ENCODE data around the gene CLEC2A.
"Not testable (repeated sequence)": the region's sequence is repeated elsewhere in the genome, so short reads cannot be mapped to it uniquely, and the experiment has no call there.

Gene CLEC2A

DNA sequence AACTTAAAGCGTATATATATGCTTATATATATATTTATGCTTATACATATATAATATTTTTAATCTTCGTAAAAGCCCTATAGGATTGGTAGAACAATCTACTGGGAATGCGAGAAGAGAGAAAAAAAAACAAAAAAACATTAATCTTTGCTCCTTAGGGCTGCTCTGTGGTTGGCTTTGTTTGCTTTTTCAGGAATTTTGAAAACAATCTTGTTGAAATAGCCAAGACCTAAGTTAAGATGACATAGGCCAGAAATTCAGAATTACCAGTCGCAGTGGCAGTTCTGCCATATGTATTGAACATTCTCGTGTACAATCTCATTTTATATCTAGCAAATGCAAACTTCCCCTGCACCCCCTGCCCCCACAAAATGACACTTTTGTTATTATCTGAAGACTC is 50.2 kb downstream of the CLEC2A start:
- no peak for DNase-seq

DNA sequence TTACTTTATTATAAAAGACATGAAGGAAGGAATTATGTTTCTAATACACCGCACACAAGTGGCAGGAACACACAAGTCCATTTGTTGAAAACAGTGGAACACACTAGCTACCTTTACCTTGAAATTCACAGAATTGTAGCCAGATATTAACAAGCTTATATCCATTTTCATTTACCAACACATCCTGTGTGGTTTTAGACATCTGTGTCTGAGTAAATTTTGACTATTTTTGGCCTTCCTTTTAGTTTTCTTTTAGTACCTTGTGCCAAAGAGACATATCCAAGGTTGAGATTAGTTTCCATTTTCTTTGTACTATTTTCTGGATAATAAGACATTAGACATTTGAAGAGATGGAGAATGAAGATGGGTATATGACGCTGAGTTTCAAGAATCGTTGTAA is 50.9 kb downstream of the CLEC2A start, which contains the start of gene KLRF2:
KLRF2 (plus strand) TSS at position 244 of the 400 bp plus-strand sequence; CDS start at position 351, 107 bp downstream.
- DNase-seq: no peak

DNA sequence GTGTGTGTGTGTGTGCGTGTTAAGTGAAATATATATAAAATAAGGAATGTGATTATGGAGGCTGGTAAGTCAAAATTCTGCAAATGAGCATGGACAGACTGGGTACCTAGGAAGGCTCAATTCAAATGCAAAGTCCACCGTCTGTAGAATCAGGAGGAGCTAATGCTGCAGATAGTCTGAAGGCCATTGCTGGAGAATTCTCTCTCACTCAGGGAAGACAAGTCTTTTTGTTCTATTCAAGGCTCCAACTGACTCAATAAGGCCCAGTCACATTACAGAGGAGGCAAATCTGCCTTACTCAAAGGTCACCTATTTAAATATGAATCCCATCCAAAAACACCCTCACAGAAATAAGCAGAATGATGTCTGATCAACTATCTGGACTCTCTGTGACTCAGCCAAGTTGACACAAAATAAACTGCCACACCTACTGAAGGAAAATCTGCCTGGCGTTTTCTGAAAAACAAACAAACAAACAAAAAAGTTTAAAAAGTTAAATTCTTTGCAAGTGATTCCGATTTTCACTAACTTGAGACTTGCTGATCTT is 51.6 kb downstream of the CLEC2A start:
- no peak for DNase-seq

DNA sequence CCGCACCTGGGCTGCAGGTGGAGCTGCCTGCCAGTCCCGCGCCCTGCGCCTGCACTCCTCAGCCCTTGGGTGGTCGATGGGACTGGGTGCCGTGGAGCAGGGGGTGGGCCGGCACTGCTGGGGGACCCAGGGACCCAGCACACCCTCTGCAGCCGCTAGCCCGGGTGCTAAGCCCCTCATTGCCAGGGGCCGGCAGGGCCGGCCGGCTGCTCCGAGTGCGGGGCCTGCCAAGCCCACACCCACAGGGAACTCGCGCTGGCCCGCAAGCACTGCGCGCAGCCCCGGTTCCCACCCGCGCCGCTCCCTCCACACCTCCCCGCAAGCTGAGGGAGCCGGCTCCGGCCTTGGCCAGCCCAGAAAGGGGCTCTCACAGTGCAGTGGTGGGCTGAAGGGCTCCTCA is 56.0 kb downstream of the CLEC2A start:
- DNase-seq: not testable (repeated sequence)

DNA sequence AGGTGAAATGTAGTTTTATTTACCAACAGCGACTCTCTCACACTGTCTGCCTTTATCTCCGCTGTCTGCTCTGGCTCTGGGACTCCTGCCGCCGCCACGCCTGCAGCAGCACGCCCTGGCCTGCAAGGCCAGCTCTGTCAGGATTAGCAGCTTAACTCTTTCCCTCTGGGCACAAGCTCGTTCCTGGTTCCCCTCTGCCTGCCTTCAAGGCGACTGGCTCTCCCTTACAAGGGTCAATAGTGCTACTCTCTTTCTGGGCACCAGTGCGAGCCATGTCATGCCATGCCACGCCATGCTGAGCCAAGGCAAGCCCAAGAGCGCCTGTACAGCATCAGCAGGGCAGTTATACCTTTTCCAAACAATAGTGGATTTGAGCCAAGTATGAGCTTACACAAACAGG is 59.4 kb downstream of the CLEC2A start:
- no peak for DNase-seq

DNA sequence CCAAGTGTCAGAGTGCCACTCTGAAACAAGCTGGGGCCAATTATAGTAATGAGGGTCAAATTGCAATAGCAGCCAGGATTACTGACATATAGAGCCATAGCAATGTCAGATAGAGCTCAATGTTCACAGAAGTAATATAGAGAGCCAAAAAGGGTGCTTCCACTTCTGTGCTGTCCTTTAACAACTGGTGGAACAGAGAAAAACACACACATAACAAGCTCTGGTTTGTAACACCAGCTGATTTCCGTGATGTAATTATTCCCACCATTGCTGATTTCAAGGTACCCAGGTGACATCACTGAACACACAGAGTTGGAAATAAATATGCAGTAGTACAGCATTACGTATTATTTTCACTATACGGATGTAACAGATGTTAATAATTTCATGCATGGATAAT is 60.0 kb downstream of the CLEC2A start:
- no peak for DNase-seq

DNA sequence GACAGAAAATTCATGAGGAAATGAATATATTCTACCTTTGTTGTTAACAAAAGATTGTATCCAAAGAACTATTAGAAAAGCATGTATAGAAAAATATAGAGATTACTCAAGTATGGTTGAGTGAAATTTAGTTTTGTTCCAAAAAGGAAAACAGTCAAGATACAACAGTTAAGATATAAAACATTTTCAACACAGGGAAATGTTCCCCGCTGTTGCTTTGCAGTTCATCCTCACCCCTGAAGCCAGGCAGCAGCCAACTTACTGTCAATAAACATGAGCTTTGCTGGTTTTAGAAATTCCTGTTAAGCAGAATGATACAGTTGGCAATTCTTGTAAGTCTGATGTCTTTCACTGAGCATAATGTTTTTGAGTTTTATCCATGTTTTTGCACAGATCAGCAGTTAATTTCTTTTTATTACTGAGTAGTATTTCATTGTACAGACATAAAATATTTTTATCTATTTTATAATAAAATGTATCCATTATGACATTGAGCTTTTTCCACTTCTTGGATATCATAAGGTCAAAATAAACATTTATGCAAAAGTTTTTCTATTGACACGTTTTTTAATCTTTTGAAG is 61.8 kb downstream of the CLEC2A start:
- DNase-seq: no peak

DNA sequence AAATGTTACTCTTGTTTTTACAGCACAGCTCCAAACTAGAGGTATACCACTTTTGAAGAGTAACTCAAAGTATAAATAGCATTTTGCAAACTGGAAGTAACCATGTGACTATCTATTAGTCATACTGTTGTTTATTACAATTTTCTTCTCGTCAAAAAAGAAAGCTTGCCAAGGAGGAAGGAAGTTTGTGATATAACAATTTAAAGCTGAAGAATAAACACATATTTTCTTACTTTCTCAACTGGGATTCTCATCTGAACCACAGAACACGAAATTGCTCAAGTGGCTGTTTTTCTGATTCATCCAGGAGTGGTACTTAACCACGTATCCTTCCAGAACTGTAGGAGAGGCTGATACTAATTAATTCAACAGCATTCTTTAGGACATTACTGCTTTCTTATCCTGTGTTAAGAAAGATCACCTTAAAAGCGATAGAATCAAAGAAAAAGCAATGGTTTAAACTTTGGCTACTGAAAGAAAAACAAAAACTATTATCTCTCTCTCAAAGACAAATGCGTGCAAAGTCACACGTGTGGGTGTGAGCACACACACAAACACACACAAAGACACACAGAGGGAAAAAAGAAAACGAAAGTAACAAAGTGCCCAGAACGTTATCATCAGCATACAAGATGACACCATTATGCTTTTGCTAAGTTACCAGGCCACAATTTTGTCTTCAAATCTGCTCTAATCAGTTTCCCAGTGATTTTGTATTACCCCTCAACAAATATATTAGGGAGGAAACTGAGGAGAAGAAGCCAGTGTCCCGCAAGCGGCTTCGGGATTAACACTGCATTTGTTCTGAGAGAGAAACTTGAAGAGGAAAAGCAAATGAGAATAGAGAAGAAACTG is 62.6 kb downstream of the CLEC2A start, which contains the start of gene CLEC2B:
CLEC2B (minus strand) TSS at position 48 of the 855 bp plus-strand sequence.
- peak in 1 of 56 donors; percentile 1 for DNase-seq

DNA sequence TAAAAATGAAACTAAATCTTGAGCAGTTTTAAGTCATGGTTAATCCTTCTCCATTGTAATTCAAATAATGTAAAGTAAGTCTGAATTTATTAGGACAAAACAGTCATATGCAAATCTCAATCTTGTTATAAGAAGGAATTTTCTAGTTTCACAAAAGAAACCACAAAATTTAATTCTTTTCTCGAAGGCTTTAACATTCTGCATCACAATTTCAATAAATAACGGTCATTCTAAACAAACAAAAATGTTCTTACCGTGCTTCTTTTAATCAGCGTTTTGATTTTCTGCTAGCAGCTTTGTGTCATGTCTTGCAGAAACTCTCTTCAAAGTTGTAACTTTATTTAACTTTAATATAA is 63.2 kb downstream of the CLEC2A start:
- DNase-seq: no peak

DNA sequence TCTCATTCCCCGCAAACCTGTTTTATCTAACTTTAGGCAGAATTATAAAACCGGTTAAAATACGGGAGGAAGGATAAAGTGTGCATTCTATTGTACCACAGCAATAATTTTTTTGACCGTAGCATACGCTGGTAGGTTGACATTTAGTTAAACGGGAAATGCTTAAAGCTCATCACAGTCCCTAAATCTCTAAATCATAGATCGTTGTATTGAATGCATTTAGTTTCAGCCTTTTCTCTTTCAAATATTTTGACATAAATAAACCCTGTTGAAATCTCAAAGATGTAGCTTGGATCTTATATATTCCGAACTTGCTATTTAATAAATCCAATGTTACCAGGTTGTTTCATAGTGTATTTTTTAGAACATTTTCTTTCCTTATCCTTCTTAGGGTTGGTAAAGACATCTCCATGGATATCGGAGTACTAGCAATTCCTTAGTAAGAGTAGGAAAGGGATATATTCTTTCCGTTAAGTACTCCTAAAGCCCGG is 63.8 kb downstream of the CLEC2A start:
- DNase-seq: no peak

DNA sequence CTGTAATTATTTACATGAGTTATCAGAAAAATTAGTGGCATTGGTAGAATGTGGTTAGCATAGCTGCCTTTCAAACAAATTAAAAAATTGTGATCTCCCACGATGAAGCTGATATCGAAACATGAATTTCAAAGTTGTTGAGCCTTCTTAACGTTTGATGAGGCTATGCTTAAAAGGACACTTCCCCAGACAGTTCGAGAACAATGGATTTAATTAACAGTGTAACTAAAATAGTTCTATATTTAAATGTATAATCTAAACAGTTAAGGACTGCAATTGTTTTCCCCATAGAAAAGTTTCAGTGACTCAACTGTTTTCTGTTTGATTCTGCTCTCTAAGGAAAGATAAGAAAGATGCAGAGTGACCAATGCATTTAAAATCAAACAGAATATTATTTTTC is 64.6 kb downstream of the CLEC2A start:
- no peak for DNase-seq

DNA sequence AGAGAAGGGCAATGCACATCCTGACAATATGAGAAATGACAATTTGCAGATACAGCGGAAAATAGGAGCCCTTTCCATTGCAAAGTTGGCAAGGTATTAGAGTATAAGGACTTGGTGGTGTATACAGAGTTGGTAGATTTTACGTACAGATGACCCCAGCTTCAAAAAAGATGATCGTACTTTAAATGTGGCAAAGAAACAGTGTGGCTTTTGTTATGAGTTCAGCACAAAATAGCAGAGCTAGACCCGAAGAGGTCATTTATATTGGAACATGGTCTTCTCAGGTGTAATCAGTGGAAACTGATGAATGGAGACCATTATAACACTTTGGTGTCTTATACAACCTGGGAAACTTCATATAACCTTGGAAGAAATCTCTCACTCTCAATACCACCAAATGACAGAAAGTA is 65.3 kb downstream of the CLEC2A start:
- no peak for DNase-seq

DNA sequence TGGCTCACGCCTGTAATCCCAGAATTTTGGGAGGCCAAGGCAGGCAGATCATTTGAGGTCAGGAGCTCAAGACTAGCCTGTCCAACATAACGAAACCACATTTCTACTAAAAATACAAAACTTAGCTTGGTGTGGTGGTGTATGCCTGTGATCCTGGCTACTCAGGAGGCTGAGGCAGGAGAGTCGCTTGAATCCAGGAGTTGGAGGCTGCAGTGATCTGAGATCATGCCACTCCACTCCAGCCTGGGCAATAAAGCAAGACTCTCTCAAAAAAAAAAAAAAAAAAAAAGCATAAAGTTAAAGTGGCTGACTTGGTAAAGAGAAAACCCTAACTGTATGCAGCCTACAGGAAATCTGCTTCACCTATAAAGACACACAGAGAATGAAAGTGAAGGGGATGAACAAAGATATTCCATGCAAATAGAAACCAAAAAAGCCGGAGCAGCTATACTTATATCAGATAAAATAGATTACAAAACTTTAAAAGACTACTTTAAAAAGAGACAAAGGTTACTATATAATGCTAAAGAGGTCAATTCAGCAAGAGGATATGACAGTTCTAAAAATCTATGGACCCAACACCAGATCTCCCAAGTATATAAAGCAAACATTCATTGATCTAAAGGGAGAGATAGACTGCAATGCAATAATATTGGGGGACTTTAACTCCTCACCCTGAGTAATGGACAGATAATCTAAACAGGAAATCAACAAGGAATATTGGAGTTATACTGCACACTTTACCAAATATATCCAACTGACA is 67.1 kb downstream of the CLEC2A start:
- DNase-seq: no peak
